ENCODE data around the gene GATD1. TPM values are rescaled to one million over a fixed set of nuclear protein-coding genes. Genes with fewer than 3 reads are reported as not detected.

The GATD1 gene
- total and polyA plus RNA-seq, 2 donors (not counting 1 experiment from before 2014, with no cell fraction given): 14.7 to 20.3 TPM

DNA sequence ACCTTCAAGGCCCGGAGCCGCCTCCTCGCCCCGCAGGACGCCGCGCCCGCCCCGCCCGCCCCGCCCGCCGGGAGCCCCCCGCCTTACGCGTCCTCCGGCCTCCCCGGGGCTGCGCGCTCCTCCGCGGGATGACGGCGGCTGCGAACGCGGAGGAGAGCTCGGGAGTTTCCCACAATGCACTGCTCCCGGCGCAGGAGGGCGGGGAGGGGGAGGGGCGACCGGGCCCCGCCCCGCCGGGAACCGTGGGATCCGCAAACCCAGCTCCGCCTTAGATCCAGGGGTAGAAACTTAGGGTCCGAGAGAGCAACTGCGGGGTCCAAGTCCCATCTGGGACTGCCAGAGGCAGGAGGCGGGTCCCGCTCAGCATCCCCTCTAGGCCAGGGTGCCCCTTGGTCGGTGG is 12.7 kb upstream of the GATD1 start, which contains the start of gene CEND1:
Gene CEND1, minus strand, starts transcription at position 148 of the 400 bp plus-strand sequence. CDS start 1,514 bp downstream, outside the sequence.
- Histone ChIP-seq H3K4me1 (ENCODE audit: control insufficient read depth, extremely low read depth, insufficient read depth, low read length) (no peaks in the 10 kb centered on the region), H3K4me2 (ENCODE audit: extremely low read depth, insufficient read depth, low read length) (peak within 1 kb of the TSS; percentile 49)

DNA sequence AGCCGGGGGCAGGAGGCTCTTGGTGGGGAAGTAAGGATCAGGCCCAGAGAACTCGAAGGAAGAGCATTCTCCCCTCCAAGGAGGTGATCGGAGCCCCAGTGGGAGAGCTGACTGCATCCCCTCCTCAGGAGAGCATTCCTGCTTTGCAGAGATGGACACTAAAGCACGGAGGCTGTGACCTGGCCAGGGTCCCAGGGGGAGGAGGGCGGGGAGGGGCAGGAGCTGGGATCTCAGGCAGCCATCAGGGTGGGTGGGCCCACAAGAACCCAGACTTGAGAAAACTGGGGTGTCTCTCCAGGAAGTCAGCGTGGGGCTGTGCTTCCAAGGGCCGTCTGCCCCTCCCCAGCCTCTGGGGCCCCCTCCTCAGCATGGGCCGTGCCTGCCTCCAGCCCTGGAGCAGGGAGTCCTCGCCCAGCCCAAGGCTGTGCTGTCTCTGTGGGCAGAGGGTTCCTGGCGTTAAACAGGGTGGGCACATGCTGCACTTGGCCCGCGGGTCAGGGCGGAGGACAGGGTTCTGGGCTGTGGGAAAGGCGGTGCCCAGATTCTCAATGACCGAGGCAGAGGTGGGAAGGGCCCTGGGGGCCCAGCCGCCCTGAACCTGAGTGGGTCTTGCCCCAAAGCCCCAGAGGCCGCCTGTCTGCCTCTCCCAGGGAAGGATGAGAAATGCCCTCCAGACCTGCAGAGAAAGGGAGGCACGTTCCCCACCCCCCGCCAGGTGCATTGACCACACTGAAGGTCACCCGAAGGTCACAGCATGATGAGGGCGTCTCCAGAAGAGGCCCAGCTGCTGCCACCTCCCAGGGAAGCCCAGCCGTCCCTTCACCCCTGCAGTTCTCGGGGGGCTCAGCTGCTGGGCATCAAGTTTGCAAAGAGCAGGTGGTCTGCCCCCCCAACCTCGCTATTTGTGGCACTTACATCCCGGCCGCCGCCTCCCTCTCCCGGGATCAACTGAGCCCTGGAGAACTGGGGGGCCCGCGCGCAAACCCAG is 12.0 kb upstream of the GATD1 start:
- TF ChIP-seq, protein P1, sequence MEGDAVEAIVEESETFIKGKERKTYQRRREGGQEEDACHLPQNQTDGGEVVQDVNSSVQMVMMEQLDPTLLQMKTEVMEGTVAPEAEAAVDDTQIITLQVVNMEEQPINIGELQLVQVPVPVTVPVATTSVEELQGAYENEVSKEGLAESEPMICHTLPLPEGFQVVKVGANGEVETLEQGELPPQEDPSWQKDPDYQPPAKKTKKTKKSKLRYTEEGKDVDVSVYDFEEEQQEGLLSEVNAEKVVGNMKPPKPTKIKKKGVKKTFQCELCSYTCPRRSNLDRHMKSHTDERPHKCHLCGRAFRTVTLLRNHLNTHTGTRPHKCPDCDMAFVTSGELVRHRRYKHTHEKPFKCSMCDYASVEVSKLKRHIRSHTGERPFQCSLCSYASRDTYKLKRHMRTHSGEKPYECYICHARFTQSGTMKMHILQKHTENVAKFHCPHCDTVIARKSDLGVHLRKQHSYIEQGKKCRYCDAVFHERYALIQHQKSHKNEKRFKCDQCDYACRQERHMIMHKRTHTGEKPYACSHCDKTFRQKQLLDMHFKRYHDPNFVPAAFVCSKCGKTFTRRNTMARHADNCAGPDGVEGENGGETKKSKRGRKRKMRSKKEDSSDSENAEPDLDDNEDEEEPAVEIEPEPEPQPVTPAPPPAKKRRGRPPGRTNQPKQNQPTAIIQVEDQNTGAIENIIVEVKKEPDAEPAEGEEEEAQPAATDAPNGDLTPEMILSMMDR (conservative IDR thresholded peaks at IDR 0.05 in 1 of 2, IDR thresholded peaks at IDR 0.05 in 1 of 2; ENCODE audit: low read depth in 1 of 2, low read length in 2 of 2): no peak
- TF ChIP-seq EZH2 (IDR thresholded peaks at IDR 0.05; ENCODE audit: low read length, missing control alignments): no peak
- Histone ChIP-seq H3K4me3 (replicated peaks in 1 of 4; ENCODE audit: control extremely low read depth in 1 of 4, insufficient read depth in 1 of 4, low read depth in 3 of 4, low read length in 4 of 4) (peak overlapping the region in 2 of 4 experiments; percentile 36 to 51), H3K9me3 (ENCODE audit: control insufficient read depth, insufficient read depth, low read depth, low read length) (no peaks in the 10 kb centered on the region), H3K79me2 (ENCODE audit: control insufficient read depth, insufficient read depth, low read length) (no peaks in the 10 kb centered on the region), H2AFZ (ENCODE audit: low read length) (no peak overlapping the region), H3K4me1 (ENCODE audit: control insufficient read depth, extremely low read depth, insufficient read depth, low read length) (no peaks in the 10 kb centered on the region), H4K20me1 (ENCODE audit: control insufficient read depth, extremely low read depth, insufficient read depth, low read length) (no peaks in the 10 kb centered on the region), H3K9ac (ENCODE audit: insufficient read depth, low read length) (no peak overlapping the region), H3K4me2 (ENCODE audit: extremely low read depth, insufficient read depth, low read length) (peak overlapping the region; percentile 49), H3K36me3 (ENCODE audit: control insufficient read depth, insufficient read depth, low read length) (peaks cover 8% of the 10 kb centered on the region), H3K27ac (ENCODE audit: insufficient read depth, low read length) (no peak overlapping the region), H3K27me3 (ENCODE audit: control insufficient read depth, insufficient read depth, low read length) (no peaks in the 10 kb centered on the region)
- no peak for DNase-seq (ENCODE audit: low read depth in 2 of 2)

More for the DNA sequence above, 12.7 kb upstream of the GATD1 start, which contains the start of gene CEND1:
- no peaks in the 10 kb centered on the region for H3K27me3 ChIP-seq (ENCODE audit: control insufficient read depth, insufficient read depth, low read length)
- peak within 1 kb of the TSS in 2 of 4 experiments; percentile 36 to 51 for H3K4me3 ChIP-seq (replicated peaks in 1 of 4; ENCODE audit: control extremely low read depth in 1 of 4, insufficient read depth in 1 of 4, low read depth in 3 of 4, low read length in 4 of 4)
- H3K36me3 ChIP-seq (ENCODE audit: control insufficient read depth, insufficient read depth, low read length): peaks cover 13% of the 10 kb centered on the region
- no peak within 1 kb of the TSS for H3K27ac ChIP-seq (ENCODE audit: insufficient read depth, low read length)
- DNase-seq (ENCODE audit: low read depth in 2 of 2): peak; percentile 34 to 56
- no peak for TF ChIP-seq EZH2 (IDR thresholded peaks at IDR 0.05; ENCODE audit: low read length, missing control alignments)
- TF ChIP-seq, protein P1 (conservative IDR thresholded peaks at IDR 0.05 in 1 of 2, IDR thresholded peaks at IDR 0.05 in 1 of 2; ENCODE audit: low read depth in 1 of 2, low read length in 2 of 2): no peak
- no peaks in the 10 kb centered on the region for H3K9me3 ChIP-seq (ENCODE audit: control insufficient read depth, insufficient read depth, low read depth, low read length)
- no peak within 1 kb of the TSS for H2AFZ ChIP-seq (ENCODE audit: low read length)
- H3K79me2 ChIP-seq (ENCODE audit: control insufficient read depth, insufficient read depth, low read length): peaks cover 4% of the 10 kb centered on the region
- H3K9ac ChIP-seq (ENCODE audit: insufficient read depth, low read length): no peak within 1 kb of the TSS
- no peaks in the 10 kb centered on the region for H4K20me1 ChIP-seq (ENCODE audit: control insufficient read depth, extremely low read depth, insufficient read depth, low read length)

DNA sequence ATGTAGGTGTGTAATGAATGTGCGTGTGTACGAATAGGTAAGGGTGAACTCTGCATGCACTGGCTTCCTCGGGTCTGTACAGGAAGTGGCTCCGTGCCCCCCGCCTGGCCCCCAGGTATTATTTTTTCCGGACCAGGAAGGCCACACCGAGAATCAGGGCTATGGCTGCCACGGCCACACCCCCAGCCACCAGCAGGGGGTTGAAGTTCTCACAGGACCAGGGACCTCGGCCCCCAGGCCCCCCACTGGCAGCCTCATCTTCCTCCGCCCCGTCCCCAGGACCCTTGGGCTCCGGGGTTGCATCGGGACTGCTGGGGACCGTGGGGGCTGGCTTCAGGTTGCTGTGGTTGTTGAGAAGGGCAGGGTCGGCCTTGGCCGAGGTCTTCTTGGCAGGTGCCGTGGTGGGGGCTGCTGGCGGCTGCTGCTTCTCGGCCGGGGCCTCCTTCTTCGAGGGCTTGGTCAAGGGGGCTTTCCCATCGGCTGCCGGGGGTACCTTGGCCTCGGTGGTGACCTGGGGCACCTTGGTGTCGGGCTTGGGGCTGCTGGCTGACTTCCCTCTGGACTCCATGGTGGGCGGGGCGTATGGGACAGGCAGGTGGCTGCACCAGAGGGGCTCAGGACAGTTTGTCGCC is 10.8 kb upstream of the GATD1 start:
- Histone ChIP-seq H3K4me2 (ENCODE audit: extremely low read depth, insufficient read depth, low read length) (no peak overlapping the region), H3K36me3 (ENCODE audit: control insufficient read depth, insufficient read depth, low read length) (peaks cover 4% of the 10 kb centered on the region), H3K9me3 (ENCODE audit: control insufficient read depth, insufficient read depth, low read depth, low read length) (no peaks in the 10 kb centered on the region), H3K4me1 (ENCODE audit: control insufficient read depth, extremely low read depth, insufficient read depth, low read length) (peaks cover 4% of the 10 kb centered on the region), H3K79me2 (ENCODE audit: control insufficient read depth, insufficient read depth, low read length) (no peaks in the 10 kb centered on the region), H2AFZ (ENCODE audit: low read length) (no peak overlapping the region), H3K27me3 (ENCODE audit: control insufficient read depth, insufficient read depth, low read length) (no peaks in the 10 kb centered on the region), H3K27ac (ENCODE audit: insufficient read depth, low read length) (no peak overlapping the region), H4K20me1 (ENCODE audit: control insufficient read depth, extremely low read depth, insufficient read depth, low read length) (no peaks in the 10 kb centered on the region), H3K4me3 (replicated peaks in 1 of 4; ENCODE audit: control extremely low read depth in 1 of 4, insufficient read depth in 1 of 4, low read depth in 3 of 4, low read length in 4 of 4) (no peak overlapping the region), H3K9ac (ENCODE audit: insufficient read depth, low read length) (no peak overlapping the region)
- no peak for DNase-seq (ENCODE audit: low read depth in 2 of 2)
- TF ChIP-seq EZH2 (IDR thresholded peaks at IDR 0.05; ENCODE audit: low read length, missing control alignments): no peak
- TF ChIP-seq, protein P1 (conservative IDR thresholded peaks at IDR 0.05 in 1 of 2, IDR thresholded peaks at IDR 0.05 in 1 of 2; ENCODE audit: low read depth in 1 of 2, low read length in 2 of 2): no peak
